Measurements from ENCODE around the gene ATP2B3. TPM values are rescaled to one million over a fixed set of nuclear protein-coding genes. Genes with fewer than 3 reads are reported as not detected.

ATP2B3 gene
- total RNA-seq, 1 experiment from 2014 or later = 0.35 TPM

- Histone ChIP-seq H4K5ac (ENCODE audit: insufficient read length, low read depth, low read length) (no peak overlapping the region), H2BK12ac (ENCODE audit: insufficient read length, low read depth, low read length) (no peak overlapping the region), H3K27ac (ENCODE audit: insufficient read length, low read depth, low read length) (no peak overlapping the region), H4K8ac (replicated peaks; ENCODE audit: insufficient read length, low read depth, low read length) (no peak overlapping the region), H3K4me1 (ENCODE audit: insufficient read depth, low read length) (no peaks in the 10 kb centered on the region), H3K23me2 (ENCODE audit: insufficient read length, low read depth, low read length, poor library complexity, severe bottlenecking) (no peaks in the 10 kb centered on the region), H3K79me2 (ENCODE audit: insufficient read depth, low read length) (no peaks in the 10 kb centered on the region), H2AFZ (ENCODE audit: low read length) (no peak overlapping the region), H3K9me3 (ENCODE audit: control insufficient read depth, low read depth, low read length) (peaks cover 26% of the 10 kb centered on the region), H3K56ac (ENCODE audit: insufficient read length, low read depth, low read length) (no peak overlapping the region), H2BK120ac (ENCODE audit: low read depth, low read length, poor library complexity, severe bottlenecking) (no peak overlapping the region), H2BK5ac (ENCODE audit: insufficient read length, low read length) (no peak overlapping the region), H2BK15ac (ENCODE audit: low read depth, low read length) (no peak overlapping the region), H3K4me2 (ENCODE audit: insufficient read depth, insufficient read length, low read length) (no peak overlapping the region), H3K79me1 (ENCODE audit: insufficient read depth, low read depth, low read length, poor library complexity, severe bottlenecking) (no peaks in the 10 kb centered on the region), H4K20me1 (ENCODE audit: control insufficient read depth, insufficient read depth, insufficient read length) (no peaks in the 10 kb centered on the region), H4K91ac (ENCODE audit: insufficient read length, low read depth, low read length) (no peak overlapping the region), H2AK5ac (ENCODE audit: insufficient read length, low read length) (no peak overlapping the region), H3K14ac (ENCODE audit: insufficient read depth, low read length) (no peak overlapping the region), H3K23ac (ENCODE audit: insufficient read length, low read depth, low read length) (no peak overlapping the region), H3T11ph (ENCODE audit: low read length) (no peak overlapping the region), H3K9ac (ENCODE audit: extremely low read depth, insufficient read length, low read length) (no peak overlapping the region), H3K4ac (ENCODE audit: low read depth, low read length) (no peak overlapping the region), H2BK20ac (ENCODE audit: low read depth, low read length, poor library complexity, severe bottlenecking) (no peak overlapping the region), H3K27me3 (ENCODE audit: insufficient read depth, low read length) (no peaks in the 10 kb centered on the region), H3K18ac (ENCODE audit: insufficient read length, low read depth, low read length) (no peak overlapping the region)
- H3K4me1 Mint-ChIP-seq = peaks cover 0 to 5% of the 10 kb centered on the region in 2 experiments; a peak in 2 of 4 replicates
- peaks cover 49 to 57% of the 10 kb centered on the region in 2 experiments for H3K9me3 Mint-ChIP-seq
- H3K27ac Mint-ChIP-seq = no peak overlapping the region
- no peak for TF ChIP-seq CTCF (conservative IDR thresholded peaks at IDR 0.05)
- H3K27me3 Mint-ChIP-seq (ENCODE audit: low read depth) = peaks cover 12% of the 10 kb centered on the region
- no peak for DNase-seq
- WGBS (ENCODE audit: extremely low coverage, insufficient read length, low lambda C conversion rate) = no CpG with 5 or more reads among the region's 8 CpGs
- peaks cover 6 to 8% (median 7%) of the 10 kb centered on the region in 3 experiments; a peak in 5 of 7 replicates for H3K36me3 Mint-ChIP-seq (ENCODE audit: insufficient read depth in 1 of 3, low read depth in 3 of 3)
- H3K4me3 Mint-ChIP-seq = no peak overlapping the region
Observed at GRCh38 chrX:153496590-153496959, 20.9 kb upstream of the ATP2B3 start.

All from H9 (cell line).